GM21529 (cell line): ENCODE measurements around the gene C1QTNF6.

Source experiments
- ATAC-seq: cut with Tn5 transposase; IDR thresholded peaks from one replicate; pipeline ENCODE4 v1.9.1; 2021; ENCODE audit not compliant: unreplicated experiment

Gene C1QTNF6

GRCh38 chr22:37224757-37225420, 36.8 kb upstream of the C1QTNF6 start:
- ATAC-seq = no peak

- peak; percentile 48 for ATAC-seq
Measured at GRCh38 chr22:37223965-37224551, 36.0 kb upstream of the C1QTNF6 start.

- ATAC-seq = no peak
Measured at GRCh38 chr22:37222440-37222971, 34.5 kb upstream of the C1QTNF6 start.

- ATAC-seq = no peak
Measured at GRCh38 chr22:37221424-37222333, 33.6 kb upstream of the C1QTNF6 start.

- ATAC-seq = no peak
Measured at GRCh38 chr22:37220543-37220981, 32.5 kb upstream of the C1QTNF6 start.

GRCh38 chr22:37219533-37219932, 31.5 kb upstream of the C1QTNF6 start:
- no peak for ATAC-seq

- ATAC-seq = peak; percentile 82
Measured at GRCh38 chr22:37218771-37219411, 30.8 kb upstream of the C1QTNF6 start.

- no peak for ATAC-seq
Measured at GRCh38 chr22:37218399-37218770, 30.3 kb upstream of the C1QTNF6 start.

GRCh38 chr22:37215890-37216289, 27.8 kb upstream of the C1QTNF6 start:
- ATAC-seq = no peak

GRCh38 chr22:37214731-37215030, 26.6 kb upstream of the C1QTNF6 start:
- no peak for ATAC-seq

GRCh38 chr22:37213941-37214730, 26.1 kb upstream of the C1QTNF6 start:
- no peak for ATAC-seq

- ATAC-seq = no peak
Measured at GRCh38 chr22:37213218-37213855, 25.3 kb upstream of the C1QTNF6 start.

GRCh38 chr22:37212174-37212906, 24.3 kb upstream of the C1QTNF6 start, which contains the start of gene SSTR3:
SSTR3 (minus strand) TSS chr22:37212477; CDS start chr22:37207803, 4,674 bp downstream.
- no peak for ATAC-seq

GRCh38 chr22:37211866-37212173, 23.8 kb upstream of the C1QTNF6 start:
- no peak for ATAC-seq

GRCh38 chr22:37211075-37211865, 23.2 kb upstream of the C1QTNF6 start:
- no peak for ATAC-seq

GRCh38 chr22:37210041-37210803, 22.2 kb upstream of the C1QTNF6 start:
- no peak for ATAC-seq

- ATAC-seq = no peak
Measured at GRCh38 chr22:37209140-37209845, 21.2 kb upstream of the C1QTNF6 start.
